ENCODE results near the gene PRKCSH.

PRKCSH gene

DNA sequence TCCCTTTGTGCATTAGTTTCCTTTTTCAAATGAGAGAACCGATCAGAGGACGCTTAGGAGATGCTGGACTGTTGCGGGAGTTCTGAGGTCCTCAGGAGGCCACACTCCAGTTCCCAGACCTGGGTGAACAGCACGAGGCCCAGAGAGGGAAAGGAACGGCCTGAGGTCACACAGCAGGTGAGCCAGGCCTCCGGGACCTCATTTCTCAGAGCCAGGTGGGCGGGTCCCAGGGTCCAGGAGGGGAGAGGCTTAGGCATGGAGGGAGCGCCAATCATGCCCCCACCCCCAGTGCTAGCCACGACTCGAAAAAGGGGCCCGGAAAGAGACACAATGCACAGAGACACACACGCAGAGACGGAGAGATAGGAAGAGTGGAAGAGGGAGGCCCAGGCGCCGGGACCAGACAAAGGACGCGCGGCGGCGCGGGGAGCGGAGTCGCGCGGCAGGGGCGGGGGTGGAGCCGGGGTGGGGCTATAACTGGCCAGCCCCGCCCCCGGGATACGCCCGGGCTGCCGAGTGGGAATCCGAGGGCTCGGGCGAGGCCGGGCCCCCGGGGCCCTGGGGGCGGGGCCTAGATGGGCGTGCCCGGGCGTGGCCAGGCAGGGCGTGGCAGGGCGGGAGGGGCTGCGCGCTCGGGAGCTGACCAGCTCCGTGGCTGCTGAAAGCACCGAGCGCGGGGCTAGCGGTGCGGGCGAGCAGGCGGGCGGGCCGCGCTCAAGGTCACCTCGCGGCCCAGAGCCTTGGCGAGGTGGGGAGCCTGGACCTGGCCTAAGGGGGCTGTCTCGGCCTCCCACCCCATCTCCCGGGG is 43.9 kb downstream of the PRKCSH start:
- peak in 1 of 2 experiments; percentile 16 for DNase-seq

DNA sequence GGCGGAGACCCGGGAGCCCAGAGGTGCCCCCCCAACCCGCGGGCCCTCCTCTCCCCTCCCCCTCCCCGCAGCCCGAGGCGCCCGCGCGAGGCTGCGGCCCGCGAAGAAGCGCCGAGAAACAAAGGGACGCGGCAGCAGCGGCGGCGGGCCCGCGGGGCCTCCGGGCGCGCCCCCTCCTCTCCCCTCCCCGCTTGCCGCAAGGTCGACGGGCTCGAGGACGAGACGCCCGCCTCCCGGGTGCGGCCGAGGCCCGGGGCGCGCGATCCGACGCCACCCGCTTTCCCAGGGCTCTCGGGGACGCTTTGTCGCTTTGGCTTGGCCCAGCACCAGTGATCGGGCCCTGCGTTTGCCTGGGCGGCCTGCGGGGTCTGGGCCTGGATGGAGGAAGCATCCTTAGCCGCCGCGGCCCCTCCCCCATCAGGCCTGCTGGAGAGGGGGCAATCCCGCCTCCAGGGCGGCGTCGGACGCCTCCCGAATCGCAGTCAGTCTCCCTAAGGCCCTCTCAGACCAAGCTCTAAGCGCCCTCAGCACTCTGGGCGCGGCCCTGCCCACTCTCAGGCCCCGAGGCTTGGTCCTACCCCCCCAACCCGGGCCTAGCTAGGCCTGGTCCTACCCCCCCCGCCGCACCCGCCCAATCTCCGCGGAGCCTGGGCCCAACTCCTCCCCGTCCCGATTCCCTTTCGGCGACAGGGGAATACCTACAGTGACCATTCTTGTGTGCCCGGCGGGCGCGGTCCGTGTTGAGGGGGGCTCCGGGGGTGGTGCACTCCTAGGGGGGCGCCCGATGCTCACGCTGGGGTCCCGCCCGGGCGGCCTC is 44.7 kb downstream of the PRKCSH start:
- DNase-seq: no peak

DNA sequence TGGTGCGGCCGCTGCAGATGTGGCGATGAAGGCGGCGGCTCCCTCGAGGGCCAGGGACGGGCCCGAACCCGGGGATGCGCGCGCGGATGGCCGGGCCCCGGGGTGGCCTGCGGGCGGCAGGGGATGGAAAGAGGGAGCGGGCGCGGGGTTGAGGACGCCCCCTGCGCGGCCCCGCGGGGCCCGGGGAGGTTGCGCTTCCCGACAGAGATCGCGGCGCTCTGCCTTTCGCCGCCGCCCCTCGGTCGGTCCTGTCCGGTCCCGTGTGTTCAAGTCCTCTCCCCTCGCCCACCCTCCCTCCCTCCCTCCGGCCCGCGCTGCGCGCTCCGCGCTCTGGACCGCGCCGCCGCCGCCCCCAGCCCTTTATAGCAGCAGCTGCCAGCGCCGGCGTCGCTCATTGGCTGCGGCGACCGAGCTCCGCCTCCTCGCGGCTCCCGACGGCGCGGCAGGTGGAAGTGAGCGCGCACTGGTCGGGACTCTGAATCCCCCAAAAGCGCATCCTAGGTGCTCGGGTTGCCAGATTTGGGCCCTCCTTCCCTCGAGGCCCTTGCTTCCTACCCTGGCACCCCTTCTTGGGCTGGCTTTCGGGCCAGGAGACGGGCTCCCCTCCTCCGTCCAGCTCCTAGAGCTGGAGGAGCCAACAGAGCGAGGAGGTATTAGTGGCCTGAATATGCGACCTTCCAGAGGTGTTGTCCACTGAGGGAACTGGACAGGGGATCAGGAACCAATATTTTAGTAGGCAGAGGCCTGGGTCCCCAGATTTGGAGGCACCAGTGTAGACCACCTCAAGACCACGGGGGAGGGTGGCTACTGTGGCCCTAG is 45.5 kb downstream of the PRKCSH start, which contains the start of gene ELAVL3:
Gene ELAVL3 (minus strand): TSS at position 332 of the 819 bp plus-strand sequence. CDS start 438 bp downstream, outside the sequence.
- no peak for DNase-seq

DNA sequence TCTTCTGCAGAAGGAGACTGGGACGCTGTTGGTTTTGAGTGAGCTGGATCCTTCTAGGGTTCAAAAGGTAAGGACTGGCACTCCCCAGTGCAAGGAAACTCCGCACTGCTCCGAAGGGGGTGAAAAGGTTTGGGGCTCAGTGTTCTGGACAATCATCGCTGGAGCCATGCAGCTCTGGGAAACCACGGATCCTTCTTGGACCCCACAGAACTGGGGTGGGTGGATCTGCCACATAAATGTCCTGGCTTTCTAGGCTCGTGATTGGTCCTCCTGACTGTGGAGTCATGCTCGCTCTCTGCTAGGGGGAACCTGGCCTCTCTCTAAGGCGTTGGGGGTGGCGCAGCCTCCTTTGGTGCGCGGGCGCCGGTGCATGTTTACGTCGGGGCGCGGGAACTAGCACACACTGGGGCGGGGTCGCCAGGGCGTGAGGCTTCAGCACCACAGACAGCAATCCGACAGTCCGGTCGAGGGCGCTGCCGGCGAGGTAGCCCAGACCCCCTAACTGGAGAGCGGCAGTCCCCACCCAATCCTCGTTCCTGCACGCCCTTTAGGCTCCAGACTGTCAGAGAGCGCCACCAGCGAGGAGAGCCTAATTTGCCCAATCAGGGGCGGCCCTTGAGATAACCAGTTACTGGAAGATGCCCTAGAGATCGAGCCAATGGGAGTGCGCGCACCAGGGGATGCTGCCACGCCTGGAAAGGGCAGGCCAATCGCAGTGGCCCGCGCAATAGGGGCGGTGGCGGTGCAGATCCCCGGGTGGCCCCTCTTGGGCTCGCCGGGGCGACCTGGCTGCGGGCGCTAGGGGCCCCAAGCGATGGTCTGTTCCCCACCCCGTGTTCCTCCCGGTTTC is 46.3 kb downstream of the PRKCSH start:
- peak; percentile 71 to 75 for DNase-seq

DNA sequence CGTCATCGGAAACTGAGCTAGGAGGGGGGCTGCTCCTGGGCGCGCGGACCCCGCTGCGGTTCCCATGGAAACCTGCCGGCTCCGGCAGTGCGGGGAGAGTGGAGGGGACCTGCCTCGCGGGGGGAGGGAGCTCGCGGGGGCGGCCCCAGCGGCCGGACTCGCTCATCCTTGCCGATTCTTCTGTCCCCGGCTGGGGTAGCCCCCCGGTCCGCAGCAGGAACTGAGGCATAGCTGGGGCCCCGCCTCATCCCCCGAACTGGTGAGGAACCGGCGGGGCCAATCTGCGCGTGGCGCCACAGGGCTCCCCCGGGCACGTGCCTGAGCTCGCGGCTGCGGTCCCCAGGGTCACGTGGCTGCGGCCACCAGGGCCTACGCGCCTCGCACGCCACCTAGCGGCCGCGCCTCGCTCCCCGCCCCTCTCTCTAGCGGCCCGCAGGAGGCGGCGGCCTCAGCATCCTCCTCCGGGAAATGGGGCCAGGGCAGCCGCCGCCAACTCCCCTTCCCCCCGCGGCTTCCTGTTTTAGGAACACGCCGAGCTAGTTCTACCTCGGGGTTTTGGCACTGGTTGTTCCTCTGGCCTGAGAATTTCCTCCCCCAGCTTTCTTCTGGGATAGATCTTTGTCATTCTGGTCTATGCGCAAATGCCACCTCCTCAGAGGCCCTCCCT is 47.1 kb downstream of the PRKCSH start:
- DNase-seq: peak; percentile 75 to 90

DNA sequence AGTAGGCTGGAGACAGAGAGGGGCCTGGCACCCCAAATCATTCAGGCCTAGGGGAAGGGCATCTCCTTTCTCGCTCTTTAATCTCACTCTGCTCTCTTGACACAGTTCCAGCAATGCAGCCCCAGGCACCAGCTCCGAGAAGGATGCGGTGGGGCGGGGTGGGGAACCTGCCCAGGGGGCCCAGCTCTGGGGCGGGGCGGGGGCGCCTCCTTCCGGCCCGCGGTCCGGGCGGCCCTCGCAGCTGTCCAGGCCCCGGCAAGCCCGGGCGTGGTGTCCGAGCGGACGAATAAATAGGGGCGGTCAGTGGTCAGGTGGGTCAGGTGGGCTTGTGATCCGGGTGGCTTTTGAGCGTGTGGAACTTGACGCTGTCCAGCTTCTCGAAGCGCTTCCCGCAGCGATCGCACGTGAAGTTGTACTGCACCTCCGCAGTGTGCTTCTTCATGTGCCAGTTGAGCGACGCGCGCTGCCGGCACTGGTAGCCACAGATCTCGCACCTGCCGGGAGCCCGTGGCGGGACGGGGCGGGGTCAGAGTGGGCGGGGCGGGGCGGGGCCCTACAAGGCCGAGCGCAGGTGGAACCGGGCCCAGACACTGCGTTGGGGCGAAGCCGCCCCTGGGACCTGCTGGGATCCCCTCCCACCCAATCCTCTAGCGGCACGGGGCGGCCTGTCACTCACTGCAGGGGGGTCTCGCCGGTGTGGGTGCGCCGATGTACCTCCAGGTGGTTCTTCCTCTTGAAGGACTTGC is 48.1 kb downstream of the PRKCSH start:
- DNase-seq: no peak

DNA sequence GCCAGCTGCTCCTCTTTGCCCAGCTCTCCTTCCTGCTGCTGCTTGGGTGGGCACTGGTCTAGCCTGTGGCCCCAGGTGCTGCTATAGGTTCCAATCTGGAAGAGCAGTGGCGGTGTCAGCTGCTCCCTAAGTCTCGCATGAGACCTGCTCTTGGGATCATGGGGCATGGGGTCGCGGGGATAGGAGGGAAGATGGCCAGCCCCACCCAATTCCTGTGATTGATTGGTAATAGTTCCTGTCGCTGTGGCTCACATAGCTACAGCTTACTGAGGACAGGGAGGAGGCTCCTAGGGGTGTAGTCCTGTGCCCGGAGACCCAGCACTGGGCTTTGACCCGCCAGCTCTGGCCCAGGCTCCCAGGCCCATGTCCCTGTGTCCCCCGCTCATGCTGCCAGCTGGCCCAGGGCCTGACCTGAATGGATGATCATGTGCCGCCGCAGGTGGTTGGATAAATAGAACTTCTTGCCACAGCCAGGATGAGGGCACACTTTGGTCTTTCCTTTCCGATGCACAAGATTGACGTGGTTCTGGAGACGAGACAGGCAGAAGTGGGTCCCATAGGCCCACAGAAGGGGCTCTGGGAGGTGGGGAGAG is 49.9 kb downstream of the PRKCSH start:
- DNase-seq: no peak

DNA sequence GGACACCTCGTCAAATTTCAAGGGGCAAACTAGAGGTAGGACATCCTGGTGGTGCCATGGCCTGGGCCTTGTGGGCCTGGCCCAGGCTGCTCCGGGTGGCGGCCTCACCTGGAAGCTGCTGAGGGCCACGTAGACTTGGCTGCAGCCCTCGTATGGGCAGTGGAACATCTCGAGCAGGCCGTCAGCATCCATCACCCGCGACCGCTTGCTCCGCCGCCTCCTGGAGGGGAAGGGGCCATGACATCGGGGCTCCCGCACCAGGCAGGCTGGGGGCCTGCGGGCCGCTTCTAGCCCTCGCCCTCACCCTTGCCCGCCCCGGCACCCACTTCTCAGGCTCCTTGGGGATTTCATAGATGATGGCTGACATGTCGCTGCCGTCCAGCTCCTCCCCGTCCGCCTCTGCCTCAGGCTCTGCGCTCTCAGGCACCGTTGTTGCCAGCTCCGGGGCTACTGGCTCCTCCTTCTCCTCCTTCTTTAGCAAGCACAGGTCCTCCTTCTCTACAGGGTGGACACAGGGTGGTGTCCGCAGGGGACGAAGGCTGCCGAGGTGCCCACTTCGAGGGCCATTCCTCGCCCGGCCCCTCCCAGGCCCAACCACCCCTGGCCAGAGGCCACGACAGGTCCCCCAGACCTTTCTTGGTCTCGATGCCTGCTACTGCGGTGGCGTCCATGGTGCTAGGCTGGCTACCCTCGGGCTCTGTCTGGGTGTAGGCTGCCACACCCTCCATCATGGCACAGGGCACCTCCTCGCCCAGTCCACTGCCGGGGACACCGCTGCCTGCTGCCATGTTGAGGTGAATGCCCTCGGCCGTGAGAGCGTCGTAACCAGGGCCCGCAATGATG is 51.4 kb downstream of the PRKCSH start:
- no peak for DNase-seq

DNA sequence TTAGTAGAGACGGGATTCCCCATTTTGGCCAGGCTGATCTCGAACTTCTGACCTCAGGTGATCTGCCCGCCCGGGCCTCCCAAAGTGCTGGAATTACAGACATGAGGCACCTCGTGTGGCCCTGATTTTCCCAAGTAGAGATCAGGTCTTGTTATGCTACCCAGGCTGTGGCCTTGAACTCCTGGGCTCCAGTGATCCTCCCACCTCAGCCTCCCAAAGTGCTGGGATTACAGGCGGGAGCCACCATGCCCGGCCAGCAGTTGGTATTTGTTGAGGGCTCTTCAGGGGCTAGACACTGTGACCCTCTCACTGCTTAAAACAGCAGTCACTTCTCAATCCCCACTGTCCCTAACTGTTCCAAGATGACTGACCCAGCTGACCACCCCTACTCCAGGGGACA is 53.9 kb downstream of the PRKCSH start:
- no peak for DNase-seq

DNA sequence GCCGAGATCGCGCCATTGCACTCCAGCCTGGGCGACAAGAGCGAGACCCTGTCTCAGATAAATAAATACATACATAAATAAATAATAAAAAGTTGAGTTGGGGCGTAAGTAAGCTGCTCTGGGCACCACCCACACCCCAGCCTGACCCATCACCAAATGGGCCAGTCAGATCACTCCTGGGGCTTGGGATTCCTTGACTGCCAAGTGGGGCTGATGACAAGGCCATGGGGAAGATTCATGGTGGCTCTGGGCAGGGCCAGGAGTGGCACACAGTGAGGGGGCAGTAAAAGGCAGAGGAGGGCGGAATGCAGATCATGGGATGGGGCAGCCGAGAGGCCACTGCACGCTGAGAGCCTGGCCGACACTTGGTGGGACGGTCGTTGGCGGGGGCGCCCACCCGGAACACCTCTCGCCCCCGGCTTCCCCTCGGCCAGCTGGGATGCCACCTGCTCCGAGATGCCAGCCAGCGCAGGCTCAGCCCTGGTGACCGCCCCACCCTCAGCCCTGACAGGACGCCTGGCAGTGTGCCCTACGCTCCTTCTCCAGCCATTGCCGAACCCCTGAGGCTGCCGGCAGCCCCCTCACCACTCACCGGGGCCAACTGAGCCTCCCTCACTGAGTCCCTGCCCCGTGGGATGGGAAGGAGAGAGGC is 59.3 kb downstream of the PRKCSH start:
- DNase-seq: no peak

DNA sequence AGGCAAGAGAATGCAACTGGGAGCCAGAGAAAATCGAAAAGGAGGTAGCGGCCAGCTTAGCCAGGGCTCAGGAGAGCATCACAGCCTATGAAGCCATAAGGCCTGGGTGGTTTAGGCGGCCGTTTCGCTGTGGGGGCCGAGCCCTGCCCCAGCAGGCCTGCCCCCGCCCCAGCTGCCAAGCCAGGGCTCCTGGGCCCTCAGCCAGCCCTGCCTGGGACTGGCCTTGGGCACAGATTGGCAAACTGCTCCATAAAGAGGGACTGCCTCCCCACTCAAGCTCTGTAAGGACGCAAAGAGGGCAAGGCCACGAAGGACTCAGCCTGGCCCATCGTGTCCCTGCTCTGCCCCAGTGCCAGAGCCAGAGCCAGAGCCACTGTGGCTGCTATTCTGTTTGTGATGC is 60.0 kb downstream of the PRKCSH start:
- no peak for DNase-seq

DNA sequence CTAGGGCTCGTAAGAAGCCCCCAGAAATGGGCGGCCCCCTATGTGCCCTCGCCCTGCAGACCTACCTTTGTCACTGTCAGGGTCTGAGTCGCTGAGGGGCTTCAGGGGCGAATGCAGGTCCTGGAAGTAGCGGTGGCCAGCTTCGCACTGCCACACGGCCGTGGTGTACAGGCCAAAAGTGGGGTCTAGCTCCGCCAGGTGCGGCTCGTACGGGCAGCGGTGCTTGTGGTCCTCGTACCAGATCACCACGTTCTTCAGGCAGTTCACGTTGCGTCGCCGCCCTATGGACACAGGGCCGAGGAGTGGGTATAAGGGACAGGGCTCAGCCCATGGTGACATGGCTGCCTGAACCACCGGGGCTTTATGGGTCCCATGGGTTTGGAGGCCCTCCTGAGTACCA is 60.5 kb downstream of the PRKCSH start:
- DNase-seq: no peak

DNA sequence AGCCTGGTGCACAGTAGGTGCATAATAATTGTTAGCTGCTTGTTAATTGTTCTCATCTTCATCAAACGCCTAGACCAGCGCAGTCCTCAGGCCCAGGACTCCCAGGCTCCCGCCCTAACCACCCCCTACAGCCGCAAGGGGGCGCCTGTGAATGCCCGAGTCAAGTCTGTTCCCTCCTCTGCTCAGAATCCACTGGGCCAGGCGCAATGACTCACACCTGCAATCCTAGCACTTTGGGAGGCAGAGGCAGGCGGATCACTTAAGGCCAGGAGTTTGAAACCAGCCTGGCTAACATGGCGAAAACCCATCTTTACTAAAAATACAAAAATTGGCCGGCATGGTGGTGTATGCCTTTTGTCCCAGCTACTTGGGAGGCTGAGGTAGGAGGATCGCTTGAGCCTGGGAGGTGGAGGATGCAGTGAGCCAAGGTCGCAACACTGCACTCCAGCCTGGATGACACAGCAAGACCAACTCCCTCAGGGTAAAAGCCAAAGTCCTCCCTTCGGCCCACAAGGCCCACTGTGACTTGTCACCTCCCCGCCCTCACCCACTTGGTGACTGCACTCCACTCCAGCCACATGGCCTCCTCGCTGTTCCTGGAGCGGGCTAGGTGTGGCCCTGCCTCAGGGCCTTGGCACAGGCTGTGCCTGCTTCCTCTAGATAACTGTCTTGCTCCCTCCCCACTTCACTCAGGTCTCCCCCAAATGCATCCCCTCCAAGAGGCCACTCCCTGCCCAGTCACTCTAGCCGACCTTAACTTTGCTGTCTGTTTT is 61.1 kb downstream of the PRKCSH start:
- peak; percentile 55 to 63 for DNase-seq

DNA sequence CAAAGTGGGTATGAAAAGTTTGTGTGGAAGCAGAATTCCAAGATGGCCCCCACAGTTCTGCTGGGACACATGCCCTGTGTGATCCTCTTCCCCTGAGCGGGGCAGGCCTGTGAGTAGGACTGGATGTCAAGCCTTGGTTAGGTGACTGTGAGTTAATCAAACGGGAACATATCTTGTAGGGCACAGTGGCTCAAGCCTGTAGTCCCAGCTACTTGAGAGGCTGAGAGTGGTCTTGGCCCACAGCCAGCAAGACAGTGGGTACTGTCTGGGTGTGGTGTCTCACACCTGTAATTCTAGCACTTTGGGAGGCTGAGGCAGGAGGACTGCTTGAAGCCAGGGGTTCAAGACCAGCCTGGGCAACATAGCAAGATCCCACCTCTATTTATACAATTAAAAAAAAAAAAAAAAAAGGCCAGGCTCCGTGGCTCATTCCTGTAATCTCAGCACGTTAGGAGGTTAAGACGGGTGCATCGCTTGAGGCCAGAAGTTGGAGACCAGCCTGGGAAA is 63.8 kb downstream of the PRKCSH start:
- no peak for DNase-seq

DNA sequence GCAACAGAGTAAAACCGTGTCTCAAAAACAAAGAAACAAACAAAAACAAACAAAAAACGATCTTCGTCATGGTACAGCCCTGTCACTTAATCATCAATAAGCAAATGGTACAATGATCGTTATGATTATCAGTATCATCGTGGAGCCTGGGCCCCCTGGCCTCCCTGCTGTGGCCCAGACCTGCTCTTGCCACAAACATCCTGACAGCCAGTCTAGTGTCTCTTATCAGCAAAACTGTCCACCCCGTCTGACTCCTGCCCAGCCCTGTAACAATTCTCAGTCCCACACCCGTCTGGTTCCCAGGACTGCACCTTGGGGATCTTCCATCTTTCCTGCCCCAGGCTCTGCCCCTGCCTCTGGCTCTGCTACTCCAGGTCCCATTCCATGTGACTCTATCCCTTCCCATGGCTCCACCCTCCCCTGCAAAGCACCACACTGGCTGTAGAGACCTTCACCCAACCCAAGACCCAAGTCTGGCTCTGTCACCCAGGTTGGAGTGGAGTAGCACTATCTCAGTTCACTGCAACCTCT is 64.5 kb downstream of the PRKCSH start:
- DNase-seq: no peak

Measured in stimulated activated CD4-positive, alpha-beta T cell treated with anti-CD3 and anti-CD28 coated beads, Interleukin-4, amount 100 ng/mL, for 4 hours (primary cell).